ENCODE measurements around the gene LRPAP1.
A peak's percentile ranks its signal among the peaks of the same experiment; 100 is the strongest.

The LRPAP1 gene

GRCh38 chr4:3464911-3465697 lies 67.1 kb downstream of the LRPAP1 start:
- no peak for TF ChIP-seq CTCF (IDR thresholded peaks at IDR 0.05; ENCODE audit: control insufficient read depth, extremely low read depth, insufficient read depth)
- no peak for DNase-seq (ENCODE audit: low read depth)
- no peak overlapping the region for H3K4me3 ChIP-seq (ENCODE audit: low read depth, low read length)

- TF ChIP-seq CTCF (IDR thresholded peaks at IDR 0.05; ENCODE audit: control insufficient read depth, extremely low read depth, insufficient read depth) = no peak
- no peak for DNase-seq (ENCODE audit: low read depth)
- no peak overlapping the region for H3K4me3 ChIP-seq (ENCODE audit: low read depth, low read length)
These were observed 67.8 kb downstream of the LRPAP1 start for GRCh38 chr4:3464349-3464905.

- no peak for DNase-seq (ENCODE audit: low read depth)
- TF ChIP-seq CTCF (IDR thresholded peaks at IDR 0.05; ENCODE audit: control insufficient read depth, extremely low read depth, insufficient read depth) = no peak
These were observed 68.5 kb downstream of the LRPAP1 start for GRCh38 chr4:3463556-3464348.

GRCh38 chr4:3462790-3463415 lies 69.3 kb downstream of the LRPAP1 start, which contains the start of gene DOK7:
Gene DOK7 (plus strand): TSS chr4:3463306. CDS start chr4:3463376, 70 bp downstream.
- no peak for DNase-seq (ENCODE audit: low read depth)
- no peak for TF ChIP-seq CTCF (IDR thresholded peaks at IDR 0.05; ENCODE audit: control insufficient read depth, extremely low read depth, insufficient read depth)
- H3K4me3 ChIP-seq (ENCODE audit: low read depth, low read length) = peak within 1 kb of the TSS; percentile 28; the same call in 1 of the 2 replicates

More at GRCh38 chr4:3463556-3464348, 68.5 kb downstream of the LRPAP1 start:
- 0 out of 2 replicates have a peak overlapping the region, but pooled peaks have one; percentile 15 for H3K4me3 ChIP-seq (ENCODE audit: low read depth, low read length)

GRCh38 chr4:3462321-3462789 lies 69.9 kb downstream of the LRPAP1 start:
- no peak overlapping the region for H3K4me3 ChIP-seq (ENCODE audit: low read depth, low read length)
- no peak for TF ChIP-seq CTCF (IDR thresholded peaks at IDR 0.05; ENCODE audit: control insufficient read depth, extremely low read depth, insufficient read depth)

GRCh38 chr4:3461515-3462291 lies 70.5 kb downstream of the LRPAP1 start:
- TF ChIP-seq CTCF (IDR thresholded peaks at IDR 0.05; ENCODE audit: control insufficient read depth, extremely low read depth, insufficient read depth) = no peak
- DNase-seq (ENCODE audit: low read depth) = peak; percentile 80
- H3K4me3 ChIP-seq (ENCODE audit: low read depth, low read length) = no peak overlapping the region

More at GRCh38 chr4:3462321-3462789, 69.9 kb downstream of the LRPAP1 start:
- DNase-seq (ENCODE audit: low read depth) = no peak
